Measurements from ENCODE around the gene ESR1. TPM values are rescaled to one million over a fixed set of nuclear protein-coding genes. Genes with fewer than 3 reads are reported as not detected.

ESR1 gene
- polyA plus RNA-seq, 1 donor (not counting 4 experiments of a cell fraction or from before 2014, with no cell fraction given): 0.22 TPM

GRCh38 chr6:152050451-152051195 is 243.1 kb downstream of the ESR1 start:
- no peak for TF ChIP-seq EZH2 (IDR thresholded peaks at IDR 0.05; ENCODE audit: low read length)
- TF ChIP-seq, protein P1, sequence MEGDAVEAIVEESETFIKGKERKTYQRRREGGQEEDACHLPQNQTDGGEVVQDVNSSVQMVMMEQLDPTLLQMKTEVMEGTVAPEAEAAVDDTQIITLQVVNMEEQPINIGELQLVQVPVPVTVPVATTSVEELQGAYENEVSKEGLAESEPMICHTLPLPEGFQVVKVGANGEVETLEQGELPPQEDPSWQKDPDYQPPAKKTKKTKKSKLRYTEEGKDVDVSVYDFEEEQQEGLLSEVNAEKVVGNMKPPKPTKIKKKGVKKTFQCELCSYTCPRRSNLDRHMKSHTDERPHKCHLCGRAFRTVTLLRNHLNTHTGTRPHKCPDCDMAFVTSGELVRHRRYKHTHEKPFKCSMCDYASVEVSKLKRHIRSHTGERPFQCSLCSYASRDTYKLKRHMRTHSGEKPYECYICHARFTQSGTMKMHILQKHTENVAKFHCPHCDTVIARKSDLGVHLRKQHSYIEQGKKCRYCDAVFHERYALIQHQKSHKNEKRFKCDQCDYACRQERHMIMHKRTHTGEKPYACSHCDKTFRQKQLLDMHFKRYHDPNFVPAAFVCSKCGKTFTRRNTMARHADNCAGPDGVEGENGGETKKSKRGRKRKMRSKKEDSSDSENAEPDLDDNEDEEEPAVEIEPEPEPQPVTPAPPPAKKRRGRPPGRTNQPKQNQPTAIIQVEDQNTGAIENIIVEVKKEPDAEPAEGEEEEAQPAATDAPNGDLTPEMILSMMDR (optimal IDR thresholded peaks at IDR 0.05 in 1 of 3, IDR thresholded peaks at IDR 0.05 in 1 of 3, conservative IDR thresholded peaks at IDR 0.05 in 1 of 3; ENCODE audit: extremely low read depth in 1 of 3, insufficient read depth in 2 of 3, low read length in 3 of 3): no peak
- Histone ChIP-seq H3K9me3 (ENCODE audit: control insufficient read depth, low read depth, low read length) (no peaks in the 10 kb centered on the region), H3K4me2 (ENCODE audit: control insufficient read depth, extremely low read depth, insufficient read depth, low read depth, low read length) (no peak overlapping the region), H3K9me1 (ENCODE audit: control insufficient read depth, extremely low read depth, insufficient read depth, low read length) (no peaks in the 10 kb centered on the region), H3K4me1 (ENCODE audit: control insufficient read depth, extremely low read depth, insufficient read depth, low read length) (no peaks in the 10 kb centered on the region), H3K9ac (ENCODE audit: control insufficient read depth, extremely low read depth, insufficient read depth, low read length) (no peak overlapping the region), H3K27me3 (ENCODE audit: control insufficient read depth, extremely low read depth, insufficient read depth, low read length) (no peaks in the 10 kb centered on the region), H3K4me3 (ENCODE audit: control insufficient read depth in 2 of 3, extremely low read depth in 1 of 3, insufficient read depth in 2 of 3, low read depth in 1 of 3, low read length in 3 of 3) (no peak overlapping the region), H2AFZ (ENCODE audit: control insufficient read depth, low read length) (no peak overlapping the region), H3K27ac (ENCODE audit: control insufficient read depth, insufficient read depth, low read length) (no peak overlapping the region), H4K20me1 (ENCODE audit: control insufficient read depth, extremely low read depth, insufficient read depth, low read length) (no peaks in the 10 kb centered on the region), H3K79me2 (ENCODE audit: control insufficient read depth, insufficient read depth, low read length) (no peaks in the 10 kb centered on the region), H3K36me3 (ENCODE audit: control insufficient read depth in 2 of 2, extremely low read depth in 1 of 2, insufficient read depth in 2 of 2, low read length in 2 of 2) (no peaks in the 10 kb centered on the region)
- FAIRE-seq (no peak), DNase-seq (ENCODE audit: low read depth, low spot score) (no peak)
- dilution Hi-C loops (cut with MboI; ENCODE audit: extremely low pct_ligation_motif_present, low sequenced_read_pairs): no loop called here

DNA sequence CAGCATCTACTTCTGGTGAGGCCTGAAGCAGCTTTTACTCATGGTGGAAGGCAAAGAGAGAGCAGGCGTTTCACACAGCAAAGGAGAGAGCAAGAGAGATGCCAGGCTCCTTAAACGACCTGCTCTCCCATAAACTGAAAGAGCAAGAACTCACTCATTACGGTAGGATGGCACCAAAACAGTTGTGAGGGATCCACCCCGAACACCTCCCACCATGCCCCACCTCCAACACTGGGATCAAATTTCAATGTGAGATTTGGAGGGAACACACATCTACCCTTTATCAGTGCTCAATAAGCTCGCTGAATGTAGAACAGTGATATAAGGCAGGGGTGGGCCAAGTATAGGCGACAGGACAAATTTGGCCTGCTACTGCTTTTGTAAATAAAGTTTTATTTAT is 244.6 kb downstream of the ESR1 start:
- TF ChIP-seq EZH2 (IDR thresholded peaks at IDR 0.05; ENCODE audit: low read length): no peak
- TF ChIP-seq, protein P1 (optimal IDR thresholded peaks at IDR 0.05 in 1 of 3, IDR thresholded peaks at IDR 0.05 in 1 of 3, conservative IDR thresholded peaks at IDR 0.05 in 1 of 3; ENCODE audit: extremely low read depth in 1 of 3, insufficient read depth in 2 of 3, low read length in 3 of 3): no peak
- no peak for DNase-seq (ENCODE audit: low read depth, low spot score)
- dilution Hi-C loops (cut with MboI; ENCODE audit: extremely low pct_ligation_motif_present, low sequenced_read_pairs): no loop called here
- H3K4me3 ChIP-seq (ENCODE audit: control insufficient read depth in 2 of 3, extremely low read depth in 1 of 3, insufficient read depth in 2 of 3, low read depth in 1 of 3, low read length in 3 of 3): no peak overlapping the region
- H3K9me3 ChIP-seq (ENCODE audit: control insufficient read depth, low read depth, low read length): no peaks in the 10 kb centered on the region
- no peaks in the 10 kb centered on the region for H3K36me3 ChIP-seq (ENCODE audit: control insufficient read depth in 2 of 2, extremely low read depth in 1 of 2, insufficient read depth in 2 of 2, low read length in 2 of 2)
- H3K9ac ChIP-seq (ENCODE audit: control insufficient read depth, extremely low read depth, insufficient read depth, low read length): no peak overlapping the region
- H3K27me3 ChIP-seq (ENCODE audit: control insufficient read depth, extremely low read depth, insufficient read depth, low read length): no peaks in the 10 kb centered on the region
- H2AFZ ChIP-seq (ENCODE audit: control insufficient read depth, low read length): no peak overlapping the region
- H3K4me2 ChIP-seq (ENCODE audit: control insufficient read depth, extremely low read depth, insufficient read depth, low read depth, low read length): no peak overlapping the region
- H4K20me1 ChIP-seq (ENCODE audit: control insufficient read depth, extremely low read depth, insufficient read depth, low read length): no peaks in the 10 kb centered on the region
- H3K79me2 ChIP-seq (ENCODE audit: control insufficient read depth, insufficient read depth, low read length): no peaks in the 10 kb centered on the region
- H3K4me1 ChIP-seq (ENCODE audit: control insufficient read depth, extremely low read depth, insufficient read depth, low read length): no peaks in the 10 kb centered on the region
- no peaks in the 10 kb centered on the region for H3K9me1 ChIP-seq (ENCODE audit: control insufficient read depth, extremely low read depth, insufficient read depth, low read length)
- H3K27ac ChIP-seq (ENCODE audit: control insufficient read depth, insufficient read depth, low read length): no peak overlapping the region
- FAIRE-seq: no peak

Measured in keratinocyte (primary cell).